Activated CD4-positive, alpha-beta T cell treated with anti-CD3 and anti-CD28 coated beads for 36 hours (primary cell): ENCODE data around the gene STAMBPL1. TPM values are rescaled to one million over a fixed set of nuclear protein-coding genes. Genes with fewer than 3 reads are reported as not detected.

Experiments used
- ATAC-seq: fragments of 200-7000 bp; cut with Tn5 transposase; one replicate; pipeline ENCODE4 v1.10.0; 2021; ENCODE audit warnings: mild to moderate bottlenecking, moderate library complexity
- CTCF ChIA-PET: fragments of 350-600 bp; sonication (Branson Sonifier 250); formaldehyde crosslinking; loops from one replicate; lab custom pipeline; 2021; ENCODE audit warnings: antibody characterized with exemption; lab: Charles Lee
- POLR2A ChIA-PET: fragments of 350-600 bp; sonication (Branson Sonifier 250); formaldehyde crosslinking; loops from one replicate; lab custom pipeline; 2021; ENCODE audit warnings: antibody characterized with exemption, inconsistent platforms; lab: Charles Lee
- DNase-seq: peaks from one replicate; pipeline ENCODE4 v3.0.0-alpha.2; 2020
- H3K27ac Mint-ChIP-seq: one replicate; pipeline ENCODE4 v1.8.0; 2021; ENCODE audit warnings: mixed read lengths
- H3K27me3 Mint-ChIP-seq: one replicate; pipeline ENCODE4 v1.8.0; 2021; ENCODE audit warnings: mixed read lengths
- H3K36me3 Mint-ChIP-seq: one replicate; pipeline ENCODE4 v1.8.0; 2021; ENCODE audit warnings: low read depth, mixed read lengths
- H3K4me1 Mint-ChIP-seq: one replicate; pipeline ENCODE4 v1.8.0; 2021; ENCODE audit warnings: mixed read lengths
- H3K4me3 Mint-ChIP-seq: one replicate; pipeline ENCODE4 v1.8.0; 2021; ENCODE audit warnings: mild to moderate bottlenecking, moderate library complexity, mixed read lengths
- H3K9me3 Mint-ChIP-seq: one replicate; pipeline ENCODE4 v1.8.0; 2021; ENCODE audit warnings: low read depth, mixed read lengths
- intact Hi-C, 2 experiments: fragments of 100-400 bp; cut with DNase I in 1 of 2; cut with micrococcal nuclease in 1 of 2; formaldehyde crosslinking; loops; one replicate each; pipeline versions ENCODE4 v1.14.2 to v1.15.1; 2022 to 2024; cut with DNase I, micrococcal nuclease
- total RNA-seq, 2 experiments: library from RNA; stranded (reverse); gene quantifications; one replicate each; pipeline ENCODE4 v1.2.3, GENCODE V29; 2021

Gene STAMBPL1
- total RNA-seq, 2 experiments from 2014 or later, result 36.6 to 40.2 TPM

DNA sequence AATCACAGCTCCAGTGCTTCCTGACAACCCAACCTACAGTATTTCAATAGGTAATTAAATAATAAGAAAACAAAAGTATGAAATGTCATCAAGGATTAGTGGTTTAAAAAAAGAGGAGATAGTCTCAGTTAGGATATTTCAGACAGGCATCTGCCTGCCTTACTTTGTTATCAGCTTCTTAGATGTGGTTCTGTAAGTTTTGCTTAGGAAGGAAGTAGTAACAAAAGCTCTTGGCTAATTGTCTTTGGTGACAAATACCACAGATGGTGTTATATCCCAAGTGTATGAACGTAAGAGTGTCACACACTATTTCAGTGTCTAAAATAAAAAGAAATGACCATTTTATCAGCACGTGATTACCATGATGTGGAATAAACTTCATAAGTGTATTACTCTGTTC lies 82.3 kb downstream of the STAMBPL1 start:
- ChIA-PET CTCF (interaction anchor here (0.6 to 2.3 kb wide), 4 partner anchors 10 to 256 kb away, joined by 4 to 14 read pairs (median 4); no protein-coding TSS in a partner anchor), POLR2A (no interaction called here)
- intact Hi-C loops, result loop anchor here in 1 of 2 experiments (5.0 kb wide), 1 partner anchor 40 kb away; no protein-coding TSS in a partner anchor
- no peaks in the 10 kb centered on the region for H3K36me3 Mint-ChIP-seq
- peaks cover 26% of the 10 kb centered on the region for H3K4me1 Mint-ChIP-seq
- H3K27me3 Mint-ChIP-seq, result no peaks in the 10 kb centered on the region
- ATAC-seq (no peak), DNase-seq (no peak)
- H3K9me3 Mint-ChIP-seq, result no peaks in the 10 kb centered on the region
- H3K27ac Mint-ChIP-seq, result no peak overlapping the region
- no peak overlapping the region for H3K4me3 Mint-ChIP-seq

- H3K36me3 Mint-ChIP-seq, result no peaks in the 10 kb centered on the region
- POLR2A ChIA-PET, result no interaction called here
- no peaks in the 10 kb centered on the region for H3K27me3 Mint-ChIP-seq
- H3K4me1 Mint-ChIP-seq, result peaks cover 26% of the 10 kb centered on the region
- CTCF ChIA-PET, result interaction anchor here (1.2 to 2.3 kb wide), 3 partner anchors 9 to 255 kb away, joined by 5 to 14 read pairs (median 5); no protein-coding TSS in a partner anchor
- no peaks in the 10 kb centered on the region for H3K9me3 Mint-ChIP-seq
- no peak for ATAC-seq
- intact Hi-C loops, result loop anchor here in 1 of 2 experiments (5.0 kb wide), 1 partner anchor 39 kb away; no protein-coding TSS in a partner anchor
- no peak overlapping the region for H3K27ac Mint-ChIP-seq
- no peak overlapping the region for H3K4me3 Mint-ChIP-seq
- no peak for DNase-seq
Observed at GRCh38 chr10:88963318-88963717, 83.3 kb downstream of the STAMBPL1 start.

DNA sequence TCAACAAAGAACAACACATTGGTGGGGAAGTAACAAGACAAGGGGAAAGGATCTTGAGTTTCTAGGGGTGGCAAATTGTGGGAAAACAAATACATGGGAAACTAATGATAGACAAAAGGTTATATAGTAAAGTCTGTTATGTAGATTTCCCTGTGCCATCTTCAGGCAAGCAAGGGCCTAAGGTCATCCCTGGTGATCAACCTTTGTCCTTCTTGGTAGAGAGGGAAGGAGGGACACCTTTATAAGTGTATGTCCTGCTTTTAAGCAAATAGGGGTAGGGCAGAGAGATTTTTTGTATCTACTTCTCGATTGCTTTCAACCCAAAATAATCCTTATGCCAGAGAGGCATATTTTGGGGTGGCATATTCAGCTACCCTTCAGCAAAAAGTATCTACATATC lies 84.3 kb downstream of the STAMBPL1 start:
- Mint-ChIP-seq H3K27me3 (no peaks in the 10 kb centered on the region), H3K9me3 (no peaks in the 10 kb centered on the region), H3K4me3 (no peak overlapping the region), H3K36me3 (no peaks in the 10 kb centered on the region), H3K27ac (no peak overlapping the region), H3K4me1 (peaks cover 26% of the 10 kb centered on the region)
- intact Hi-C loops, result loop anchor here in 1 of 2 experiments (5.0 kb wide), 1 partner anchor 38 kb away; no protein-coding TSS in a partner anchor
- no peak for ATAC-seq
- CTCF ChIA-PET, result interaction anchor here (0.5 to 2.3 kb wide), 5 partner anchors 8 to 238 kb away, joined by 3 to 14 read pairs (median 5); no protein-coding TSS in a partner anchor
- POLR2A ChIA-PET, result no interaction called here
- no peak for DNase-seq

DNA sequence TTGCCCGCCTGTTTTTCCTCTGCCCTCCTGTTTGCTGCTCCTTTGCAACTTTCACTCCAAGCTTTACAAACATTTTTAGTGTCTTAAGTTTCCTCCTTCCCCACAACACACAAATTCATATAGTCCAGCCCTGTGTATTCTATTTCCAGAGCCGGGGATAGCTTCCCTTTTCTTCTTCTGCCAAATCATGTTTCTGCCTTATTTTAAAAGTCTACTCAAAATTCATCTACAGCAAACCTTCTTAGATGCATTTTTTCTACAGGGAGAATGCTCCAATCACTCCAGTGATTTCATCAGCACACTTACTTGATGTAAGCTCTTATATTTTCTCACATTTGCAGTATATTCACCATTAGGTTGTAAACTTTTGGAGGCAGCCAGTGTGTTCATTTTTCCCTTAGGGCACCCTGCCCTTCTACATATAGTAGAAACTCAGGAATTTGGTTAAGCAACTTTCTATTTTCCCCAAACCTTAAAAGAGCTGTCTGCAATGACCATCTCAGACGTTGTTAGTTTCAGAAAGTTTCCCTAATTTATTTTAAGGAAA lies 84.9 kb downstream of the STAMBPL1 start:
- Mint-ChIP-seq H3K27me3 (no peaks in the 10 kb centered on the region), H3K9me3 (no peaks in the 10 kb centered on the region), H3K27ac (no peak overlapping the region), H3K36me3 (no peaks in the 10 kb centered on the region), H3K4me1 (peaks cover 26% of the 10 kb centered on the region), H3K4me3 (no peak overlapping the region)
- no peak for ATAC-seq
- no peak for DNase-seq
- CTCF ChIA-PET, result interaction anchor here (0.5 to 1.0 kb wide), 3 partner anchors 20 to 153 kb away, joined by 4 to 5 read pairs (median 5); no protein-coding TSS in a partner anchor
- POLR2A ChIA-PET, result no interaction called here
- intact Hi-C loops, result loop anchor here in 1 of 2 experiments (5.0 kb wide), 1 partner anchor 37 kb away; no protein-coding TSS in a partner anchor

DNA sequence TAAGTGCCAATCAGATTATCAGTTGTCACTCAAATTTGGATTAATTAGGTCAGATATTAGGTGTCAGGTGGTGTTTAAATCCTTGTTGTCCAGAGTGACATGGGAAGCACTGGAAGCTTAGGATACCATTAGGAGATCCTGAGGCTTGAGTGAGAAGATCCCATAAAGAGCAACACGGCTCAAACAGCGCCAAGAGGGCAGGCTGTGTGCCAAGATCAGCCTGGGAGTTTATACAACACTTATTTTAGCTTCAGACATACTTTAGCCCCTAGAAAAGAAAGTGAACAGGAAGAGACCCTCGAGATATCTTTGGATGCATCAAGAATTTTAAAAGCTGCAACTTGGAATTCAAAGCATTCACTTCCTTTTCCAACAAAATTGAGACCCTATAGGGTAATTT lies 86.8 kb downstream of the STAMBPL1 start:
- intact Hi-C loops, result no loop called here
- Mint-ChIP-seq H3K4me1 (peaks cover 11% of the 10 kb centered on the region), H3K9me3 (no peaks in the 10 kb centered on the region), H3K27me3 (no peaks in the 10 kb centered on the region), H3K36me3 (no peaks in the 10 kb centered on the region), H3K27ac (no peak overlapping the region), H3K4me3 (no peak overlapping the region)
- ATAC-seq, result no peak
- DNase-seq, result no peak
- POLR2A ChIA-PET, result no interaction called here
- CTCF ChIA-PET, result interaction anchor here (0.5 to 1.0 kb wide), 3 partner anchors 12 to 85 kb away, joined by 3 read pairs; no protein-coding TSS in a partner anchor

- Mint-ChIP-seq H3K36me3 (no peaks in the 10 kb centered on the region), H3K27ac (no peak overlapping the region), H3K27me3 (no peaks in the 10 kb centered on the region), H3K4me3 (no peak overlapping the region), H3K4me1 (peaks cover 2% of the 10 kb centered on the region), H3K9me3 (no peaks in the 10 kb centered on the region)
- no peak for DNase-seq
- no peak for ATAC-seq
- POLR2A ChIA-PET, result no interaction called here
- CTCF ChIA-PET, result no interaction called here
- intact Hi-C loops, result no loop called here
Observed at GRCh38 chr10:88968391-88968790, 88.3 kb downstream of the STAMBPL1 start.

DNA sequence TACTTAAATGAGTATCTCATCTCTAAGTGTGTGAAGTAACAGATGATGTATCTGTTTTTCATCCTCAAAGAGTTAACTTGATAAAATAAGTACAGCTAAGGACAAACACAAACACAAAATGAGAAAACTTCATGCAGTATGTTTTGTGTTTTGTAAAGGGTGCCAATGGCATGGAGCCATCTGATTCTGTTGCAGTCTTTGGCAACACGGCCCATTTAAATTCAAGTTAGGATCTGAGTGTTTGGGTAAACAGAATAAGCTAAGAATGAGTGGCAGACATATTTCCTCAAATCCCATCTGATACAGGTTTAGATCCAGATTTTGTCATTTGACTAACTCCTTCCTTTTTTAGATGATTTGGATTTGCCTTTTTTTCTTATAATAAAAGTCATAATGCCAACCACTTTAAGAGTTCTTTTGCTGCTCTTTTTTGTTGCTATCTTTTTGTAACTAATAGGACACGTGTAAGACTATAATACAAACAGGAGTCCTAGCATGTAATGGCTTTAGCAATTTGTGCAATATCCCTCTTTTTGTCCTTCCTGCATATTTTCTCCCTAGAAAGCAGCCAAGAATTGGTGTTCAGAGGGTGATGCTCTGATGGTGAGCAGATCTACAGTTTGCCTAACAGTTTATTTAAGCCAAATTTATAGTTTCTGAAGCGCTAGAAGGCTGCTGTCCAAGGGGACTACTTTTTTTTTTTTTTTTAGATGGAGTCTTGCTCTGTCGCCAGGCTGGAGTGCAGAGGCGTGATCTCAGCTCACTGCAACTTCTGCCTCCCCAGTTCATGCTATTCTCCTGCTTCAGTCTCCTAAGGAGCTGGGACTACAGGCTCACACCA lies 91.4 kb downstream of the STAMBPL1 start:
- no peak for DNase-seq
- intact Hi-C loops, result no loop called here
- H3K27me3 Mint-ChIP-seq, result no peaks in the 10 kb centered on the region
- H3K27ac Mint-ChIP-seq, result no peak overlapping the region
- H3K9me3 Mint-ChIP-seq, result no peaks in the 10 kb centered on the region
- POLR2A ChIA-PET, result no interaction called here
- H3K36me3 Mint-ChIP-seq, result no peaks in the 10 kb centered on the region
- no peak for ATAC-seq
- peaks cover 14% of the 10 kb centered on the region for H3K4me1 Mint-ChIP-seq
- CTCF ChIA-PET, result interaction anchor here (0.8 to 3.3 kb wide), 3 partner anchors 8 to 246 kb away, joined by 3 to 14 read pairs (median 3); no protein-coding TSS in a partner anchor
- no peak overlapping the region for H3K4me3 Mint-ChIP-seq

Other genes with a start within 250 kb of the STAMBPL1 start
- not detected for gene LIPF, start 215.8 kb upstream of the STAMBPL1 start, total RNA-seq
- gene LIPK, start 174.0 kb upstream of the STAMBPL1 start, total RNA-seq, result not detected
- gene LIPN, start 120.2 kb upstream of the STAMBPL1 start, total RNA-seq, result not detected
- not detected for gene LIPM, start 77.5 kb upstream of the STAMBPL1 start, total RNA-seq
- under 1 TPM; 0.37 TPM for gene ANKRD22, start 28.4 kb upstream of the STAMBPL1 start, total RNA-seq
- gene ACTA2, start 72.5 kb downstream of the STAMBPL1 start, total RNA-seq, result 10 to 100 TPM in 1 of 2 experiments, 1 to 10 TPM in 1; 8.5 to 10.2 TPM
- gene FAS, start 110.6 kb downstream of the STAMBPL1 start, total RNA-seq, result 10 to 100 TPM; 34.1 to 34.9 TPM